ENCODE results near the gene TCF4. TPM values are rescaled to one million over a fixed set of nuclear protein-coding genes. Genes with fewer than 3 reads are reported as not detected.

Gene TCF4
- total RNA-seq, 6 experiments from 2014 or later, result 50.4 to 71.1 (median 59.0) TPM

GRCh38 chr18:55501579-55501978, 86.4 kb downstream of the TCF4 start:
- Mint-ChIP-seq H3K4me3 (peak overlapping the region; percentile 78), H3K36me3 (ENCODE audit: low read depth) (peaks cover 18% of the 10 kb centered on the region), H3K27ac (peak overlapping the region; percentile 91), H3K27me3 (ENCODE audit: insufficient read depth) (no peaks in the 10 kb centered on the region; the same call in 1 of the 2 replicates), H3K9me3 (no peaks in the 10 kb centered on the region), H3K4me1 (ENCODE audit: low read depth) (peaks cover 81% of the 10 kb centered on the region)
- DNase-seq, result no peak
- TF ChIP-seq, protein P1, sequence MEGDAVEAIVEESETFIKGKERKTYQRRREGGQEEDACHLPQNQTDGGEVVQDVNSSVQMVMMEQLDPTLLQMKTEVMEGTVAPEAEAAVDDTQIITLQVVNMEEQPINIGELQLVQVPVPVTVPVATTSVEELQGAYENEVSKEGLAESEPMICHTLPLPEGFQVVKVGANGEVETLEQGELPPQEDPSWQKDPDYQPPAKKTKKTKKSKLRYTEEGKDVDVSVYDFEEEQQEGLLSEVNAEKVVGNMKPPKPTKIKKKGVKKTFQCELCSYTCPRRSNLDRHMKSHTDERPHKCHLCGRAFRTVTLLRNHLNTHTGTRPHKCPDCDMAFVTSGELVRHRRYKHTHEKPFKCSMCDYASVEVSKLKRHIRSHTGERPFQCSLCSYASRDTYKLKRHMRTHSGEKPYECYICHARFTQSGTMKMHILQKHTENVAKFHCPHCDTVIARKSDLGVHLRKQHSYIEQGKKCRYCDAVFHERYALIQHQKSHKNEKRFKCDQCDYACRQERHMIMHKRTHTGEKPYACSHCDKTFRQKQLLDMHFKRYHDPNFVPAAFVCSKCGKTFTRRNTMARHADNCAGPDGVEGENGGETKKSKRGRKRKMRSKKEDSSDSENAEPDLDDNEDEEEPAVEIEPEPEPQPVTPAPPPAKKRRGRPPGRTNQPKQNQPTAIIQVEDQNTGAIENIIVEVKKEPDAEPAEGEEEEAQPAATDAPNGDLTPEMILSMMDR (IDR thresholded peaks at IDR 0.05), result no peak

GRCh38 chr18:55500316-55501086, 87.5 kb downstream of the TCF4 start:
- DNase-seq, result peak; percentile 88
- H3K36me3 Mint-ChIP-seq (ENCODE audit: low read depth), result peaks cover 18% of the 10 kb centered on the region
- peak overlapping the region; percentile 78 for H3K4me3 Mint-ChIP-seq
- TF ChIP-seq, protein P1 (IDR thresholded peaks at IDR 0.05), result no peak
- H3K4me1 Mint-ChIP-seq (ENCODE audit: low read depth), result peaks cover 84% of the 10 kb centered on the region
- H3K27ac Mint-ChIP-seq, result peak overlapping the region; percentile 91
- H3K9me3 Mint-ChIP-seq, result no peaks in the 10 kb centered on the region
- H3K27me3 Mint-ChIP-seq (ENCODE audit: insufficient read depth), result no peaks in the 10 kb centered on the region; the same call in 1 of the 2 replicates

DNA sequence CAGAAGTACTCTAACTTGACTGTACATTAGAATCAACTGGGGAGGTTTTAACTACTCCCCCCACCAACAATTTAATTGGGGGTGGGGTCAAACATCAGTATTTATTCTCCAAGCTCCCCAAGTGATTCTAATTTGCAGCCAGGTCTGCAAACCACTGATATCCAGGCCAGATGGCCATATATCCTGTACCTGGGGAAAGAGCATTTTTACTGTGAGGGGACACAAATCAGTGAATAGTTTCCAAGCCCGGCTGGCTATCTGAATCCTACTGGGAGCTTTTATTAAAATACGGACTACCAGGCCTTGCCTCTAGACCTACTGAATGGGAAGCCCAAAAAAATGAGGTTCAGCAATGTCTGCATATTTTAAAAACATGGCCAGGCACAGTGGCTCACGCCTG, 88.5 kb downstream of the TCF4 start:
- H3K4me3 Mint-ChIP-seq, result peak overlapping the region; percentile 78; the same call in 1 of the 2 replicates
- no peak for DNase-seq
- TF ChIP-seq, protein P1 (IDR thresholded peaks at IDR 0.05), result no peak
- H3K27ac Mint-ChIP-seq, result peak overlapping the region; percentile 91
- H3K36me3 Mint-ChIP-seq (ENCODE audit: low read depth), result peaks cover 12% of the 10 kb centered on the region
- no peaks in the 10 kb centered on the region; the same call in 1 of the 2 replicates for H3K27me3 Mint-ChIP-seq (ENCODE audit: insufficient read depth)
- peaks cover 89% of the 10 kb centered on the region for H3K4me1 Mint-ChIP-seq (ENCODE audit: low read depth)
- H3K9me3 Mint-ChIP-seq, result no peaks in the 10 kb centered on the region

DNA sequence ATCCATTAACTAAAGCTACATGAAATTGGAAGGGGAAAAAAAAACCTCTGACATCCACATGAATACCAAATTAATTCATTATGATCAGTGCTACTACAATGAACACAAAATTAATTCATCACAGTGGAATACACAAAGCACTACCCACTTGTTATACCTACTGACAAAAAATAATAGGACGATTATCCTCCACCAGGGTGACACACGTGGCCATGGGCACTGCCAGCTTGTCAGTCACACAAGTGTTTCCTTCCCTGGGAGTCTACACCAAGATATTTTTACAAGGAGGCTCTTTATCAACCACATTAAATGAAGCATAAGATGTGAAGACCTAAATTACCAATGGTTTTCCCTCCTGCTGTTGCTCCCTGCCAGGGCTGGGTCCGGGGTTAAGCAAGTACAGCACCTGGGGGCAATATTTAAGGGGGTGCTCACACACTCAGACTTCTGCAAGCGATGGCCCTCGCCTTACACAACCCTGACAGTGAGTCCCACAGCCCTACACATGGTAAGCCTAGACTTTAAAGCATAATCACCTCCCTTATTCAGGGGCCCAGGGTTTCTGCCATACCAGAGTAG, 90.1 kb downstream of the TCF4 start:
- Mint-ChIP-seq H3K4me1 (ENCODE audit: low read depth) (peaks cover 86% of the 10 kb centered on the region), H3K27ac (no peak overlapping the region), H3K9me3 (no peaks in the 10 kb centered on the region), H3K36me3 (ENCODE audit: low read depth) (no peaks in the 10 kb centered on the region), H3K27me3 (ENCODE audit: insufficient read depth) (no peaks in the 10 kb centered on the region; the same call in 1 of the 2 replicates), H3K4me3 (no peak overlapping the region)
- TF ChIP-seq, protein P1 (IDR thresholded peaks at IDR 0.05), result no peak
- no peak for DNase-seq

DNA sequence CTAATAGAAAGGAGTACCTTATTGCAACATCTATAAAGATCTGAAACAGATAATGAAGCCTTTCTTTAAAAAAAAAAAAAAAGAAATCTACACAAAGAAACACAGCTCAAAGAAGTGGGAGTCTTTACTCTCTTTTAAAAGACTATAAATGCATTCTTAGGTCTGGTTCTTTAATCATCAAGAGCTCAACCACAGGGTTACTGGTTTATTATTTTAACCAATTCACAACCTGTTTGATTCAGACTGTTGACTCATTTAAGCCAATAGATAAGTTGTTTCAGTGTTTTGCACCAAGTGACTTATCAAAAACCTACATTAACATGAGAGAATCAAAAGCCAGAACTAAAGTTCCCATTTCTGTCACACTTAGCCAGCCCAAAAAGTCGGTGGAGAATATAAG, 93.1 kb downstream of the TCF4 start:
- Mint-ChIP-seq H3K27ac (no peak overlapping the region), H3K4me3 (no peak overlapping the region), H3K36me3 (ENCODE audit: low read depth) (no peaks in the 10 kb centered on the region), H3K9me3 (no peaks in the 10 kb centered on the region), H3K4me1 (ENCODE audit: low read depth) (peaks cover 81% of the 10 kb centered on the region), H3K27me3 (ENCODE audit: insufficient read depth) (no peaks in the 10 kb centered on the region; the same call in 1 of the 2 replicates)
- TF ChIP-seq, protein P1 (IDR thresholded peaks at IDR 0.05), result no peak
- DNase-seq, result peak; percentile 52

Data from HFFc6 (cell line).